Testis (tissue), 2 donors: ENCODE results near the gene CLCF1.

Experiments used
- POLR2A ChIP-seq: fragments of 450-650 bp; IDR thresholded peaks from one replicate; pipeline ENCODE4 v1.6.1; 2017; ENCODE audit warnings: antibody characterized with exemption, mild to moderate bottlenecking, moderate library complexity
- TF ChIP-seq, protein P1 (sequence below), 3 experiments: fragments of 450-650 bp in 2 of 3; fragments of 200-600 bp in 1 of 3; sonication (generic) in 1 of 3; IDR thresholded peaks; one replicate each; pipeline ENCODE4 v1.5.1; 2016 to 2019; ENCODE audit warnings: antibody characterized with exemption in 3 of 3, mild to moderate bottlenecking in 2 of 3, moderate library complexity in 1 of 3

DNA sequence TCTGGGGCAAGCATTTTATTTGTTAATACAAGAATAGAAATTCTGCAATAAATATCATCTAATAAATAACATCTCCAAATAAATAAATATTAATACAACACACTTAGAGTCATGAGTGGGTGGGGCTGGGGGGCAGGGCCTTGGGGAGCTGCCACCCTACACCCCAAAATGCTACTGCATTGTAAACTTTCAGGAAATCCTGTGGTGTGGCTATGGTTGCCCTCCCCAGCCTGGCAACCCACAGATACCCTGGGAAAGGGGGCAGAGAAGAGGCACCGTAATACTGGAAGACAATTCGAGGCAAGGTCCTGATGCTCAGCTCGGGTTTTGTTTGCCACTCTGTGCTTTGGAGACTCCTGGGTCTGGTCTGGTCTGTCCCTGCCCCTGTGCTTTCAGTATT is 9.2 kb downstream of the CLCF1 start:
- TF ChIP-seq, protein P1, sequence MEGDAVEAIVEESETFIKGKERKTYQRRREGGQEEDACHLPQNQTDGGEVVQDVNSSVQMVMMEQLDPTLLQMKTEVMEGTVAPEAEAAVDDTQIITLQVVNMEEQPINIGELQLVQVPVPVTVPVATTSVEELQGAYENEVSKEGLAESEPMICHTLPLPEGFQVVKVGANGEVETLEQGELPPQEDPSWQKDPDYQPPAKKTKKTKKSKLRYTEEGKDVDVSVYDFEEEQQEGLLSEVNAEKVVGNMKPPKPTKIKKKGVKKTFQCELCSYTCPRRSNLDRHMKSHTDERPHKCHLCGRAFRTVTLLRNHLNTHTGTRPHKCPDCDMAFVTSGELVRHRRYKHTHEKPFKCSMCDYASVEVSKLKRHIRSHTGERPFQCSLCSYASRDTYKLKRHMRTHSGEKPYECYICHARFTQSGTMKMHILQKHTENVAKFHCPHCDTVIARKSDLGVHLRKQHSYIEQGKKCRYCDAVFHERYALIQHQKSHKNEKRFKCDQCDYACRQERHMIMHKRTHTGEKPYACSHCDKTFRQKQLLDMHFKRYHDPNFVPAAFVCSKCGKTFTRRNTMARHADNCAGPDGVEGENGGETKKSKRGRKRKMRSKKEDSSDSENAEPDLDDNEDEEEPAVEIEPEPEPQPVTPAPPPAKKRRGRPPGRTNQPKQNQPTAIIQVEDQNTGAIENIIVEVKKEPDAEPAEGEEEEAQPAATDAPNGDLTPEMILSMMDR (IDR thresholded peaks at IDR 0.05), result no peak
- TF ChIP-seq POLR2A, result no peak
